Inferior parietal cortex (tissue), 1 donor: Measurements from ENCODE around the gene XXYLT1.
A peak's percentile ranks its signal among the peaks of the same experiment; 100 is the strongest.

Source experiments
- DNase-seq: peaks from one replicate; pipeline ENCODE4 v3.0.0-alpha.2; 2016; ENCODE audit errors: extremely low spot score

The XXYLT1 gene

GRCh38 chr3:195266428-195266827, 4.5 kb downstream of the XXYLT1 start:
- no peak for DNase-seq

GRCh38 chr3:195265363-195265976, 5.5 kb downstream of the XXYLT1 start:
- no peak for DNase-seq

- DNase-seq, result no peak
Observed at GRCh38 chr3:195263925-195264600, 6.9 kb downstream of the XXYLT1 start.

GRCh38 chr3:195263193-195263924, 7.6 kb downstream of the XXYLT1 start:
- no peak for DNase-seq

- no peak for DNase-seq
Observed at GRCh38 chr3:195261925-195262324, 9.0 kb downstream of the XXYLT1 start.

GRCh38 chr3:195260280-195260905, 10.6 kb downstream of the XXYLT1 start:
- no peak for DNase-seq

- DNase-seq, result peak; percentile 70
Observed at GRCh38 chr3:195259475-195260279, 11.3 kb downstream of the XXYLT1 start.

GRCh38 chr3:195259154-195259474, 11.8 kb downstream of the XXYLT1 start:
- DNase-seq, result no peak

GRCh38 chr3:195258449-195259153, 12.4 kb downstream of the XXYLT1 start:
- DNase-seq, result no peak

GRCh38 chr3:195257454-195258448, 13.2 kb downstream of the XXYLT1 start:
- DNase-seq, result peak; percentile 17

- DNase-seq, result no peak
Observed at GRCh38 chr3:195256639-195257453, 14.1 kb downstream of the XXYLT1 start.

- no peak for DNase-seq
Observed at GRCh38 chr3:195255571-195256501, 15.1 kb downstream of the XXYLT1 start.

- DNase-seq, result no peak
Observed at GRCh38 chr3:195255176-195255500, 15.8 kb downstream of the XXYLT1 start.

GRCh38 chr3:195254454-195255175, 16.3 kb downstream of the XXYLT1 start:
- DNase-seq, result no peak

- DNase-seq, result no peak
Observed at GRCh38 chr3:195253923-195254432, 17.0 kb downstream of the XXYLT1 start.

- DNase-seq, result no peak
Observed at GRCh38 chr3:195251336-195252065, 19.5 kb downstream of the XXYLT1 start.
